Muscle of back (tissue), 11 donors: ENCODE results near the gene DNAJB5. TPM values are rescaled to one million over a fixed set of nuclear protein-coding genes. Genes with fewer than 3 reads are reported as not detected.

Source experiments
- DNase-seq, 3 donors: peaks; one replicate each; pipeline versions ENCODE4 v3.0.0 to v3.0.0-alpha.2; 2013
- polyA plus RNA-seq, 10 donors: library from polyadenylated mRNA; unstranded; fragments of 120-200 nt; gene quantifications; one replicate each; pipeline ENCODE4 v1.2.1, GENCODE V29; 2013; ENCODE audit not compliant: insufficient read length in 10 of 10

The DNAJB5 gene
- polyA plus RNA-seq, 10 donors: 20.0 to 74.0 (median 38.8) TPM

- no peak for DNase-seq
Measured at GRCh38 chr9:34980181-34980761, 9.3 kb upstream of the DNAJB5 start.

DNA sequence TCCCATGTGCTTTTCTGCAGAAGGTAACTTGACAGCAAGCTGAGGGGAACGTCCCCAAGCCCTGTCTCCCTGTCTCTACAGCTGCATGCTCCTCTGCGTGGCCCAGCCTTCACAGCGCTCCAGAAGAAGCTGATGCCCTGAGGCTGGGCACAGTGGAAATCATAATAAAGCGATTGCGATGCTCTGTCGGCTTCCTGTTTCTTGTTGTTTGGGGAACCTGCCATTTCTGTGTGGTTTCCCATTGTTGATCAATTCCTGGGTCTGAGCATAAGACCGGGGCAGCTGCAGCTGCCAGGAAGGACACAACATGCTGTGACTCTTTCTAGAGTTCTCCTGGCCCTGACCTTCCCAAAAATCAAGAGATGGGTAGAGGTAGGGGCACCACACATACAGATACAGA, 7.2 kb upstream of the DNAJB5 start:
- DNase-seq: no peak

DNA sequence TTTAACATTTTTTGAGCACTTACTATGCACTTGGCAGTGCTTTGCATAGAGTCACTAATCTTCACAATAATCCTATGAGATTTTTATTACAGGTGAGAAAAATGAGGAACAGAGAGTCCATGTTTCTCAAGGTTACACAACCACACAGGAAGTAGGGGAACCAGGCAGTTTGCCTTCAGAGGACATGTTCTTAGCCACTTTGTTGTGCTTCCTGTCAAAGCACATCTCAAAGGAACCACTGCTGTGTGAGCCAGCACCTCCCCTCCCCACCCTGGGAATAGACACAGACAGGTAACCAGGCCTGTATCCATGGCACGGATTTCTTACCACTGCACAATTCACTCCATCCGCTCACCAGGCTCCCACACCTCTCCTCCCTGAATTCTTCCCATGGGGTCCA, 6.3 kb upstream of the DNAJB5 start:
- DNase-seq: no peak

- peak in 2 of 3 donors; percentile 56 to 69 for DNase-seq
Measured at GRCh38 chr9:34984049-34984448, 5.5 kb upstream of the DNAJB5 start.

DNA sequence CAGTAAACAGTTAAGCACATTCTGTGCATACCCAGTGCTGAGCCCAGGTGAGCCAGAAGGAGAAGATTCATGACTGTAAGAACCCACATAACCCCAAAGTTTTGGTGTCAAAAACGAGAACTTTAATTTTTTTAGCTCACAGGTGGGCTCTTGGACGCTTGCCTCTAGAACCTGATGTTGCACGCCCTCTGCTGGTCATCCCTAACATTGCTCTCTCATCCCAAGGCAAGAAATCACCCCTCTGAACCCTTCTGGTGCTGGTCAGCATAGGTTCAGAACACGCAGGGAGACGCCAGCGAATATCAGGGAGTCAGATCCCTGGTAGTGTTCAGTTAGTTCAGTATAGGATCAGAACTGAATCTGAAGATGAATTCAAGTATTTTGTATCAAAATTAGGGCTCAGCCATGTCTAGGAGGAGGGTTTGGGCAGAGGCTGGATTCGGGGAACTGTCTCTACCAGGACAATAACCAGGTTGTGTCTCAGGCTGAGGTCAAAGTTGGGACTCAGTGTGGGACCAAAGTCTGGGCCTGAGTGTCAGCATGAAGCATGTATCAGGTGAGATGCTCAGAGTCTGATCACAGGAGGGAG, 4.1 kb upstream of the DNAJB5 start:
- peak in 2 of 3 donors; percentile 38 to 48 for DNase-seq

DNA sequence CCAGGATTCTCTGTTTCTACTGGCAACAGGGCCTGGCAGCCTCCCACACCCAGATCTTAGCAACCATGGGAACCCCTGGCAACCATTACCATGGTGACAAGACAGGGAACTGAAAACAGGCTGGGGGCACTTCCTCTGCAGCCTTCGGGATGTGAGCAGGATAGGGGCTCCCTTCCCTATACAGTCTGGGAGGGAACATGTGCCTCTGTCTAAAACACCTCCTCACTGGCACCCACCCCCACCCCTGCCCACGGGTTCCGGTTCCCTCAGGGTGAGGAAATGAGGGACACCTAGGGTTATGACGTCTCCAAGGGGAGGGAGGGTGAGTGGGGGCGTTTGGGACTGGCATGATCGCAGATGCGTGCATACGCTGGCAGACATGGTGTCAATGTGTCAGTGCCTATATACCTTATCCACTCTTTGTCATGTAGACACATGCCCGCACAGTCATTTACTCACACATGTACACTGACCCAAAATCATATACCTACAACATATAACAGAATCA, 3.0 kb upstream of the DNAJB5 start:
- peak in 2 of 3 donors; percentile 27 to 43 for DNase-seq

- DNase-seq: peak in 1 of 3 donors; percentile 5
Measured at GRCh38 chr9:34987160-34987901, 2.2 kb upstream of the DNAJB5 start.

DNA sequence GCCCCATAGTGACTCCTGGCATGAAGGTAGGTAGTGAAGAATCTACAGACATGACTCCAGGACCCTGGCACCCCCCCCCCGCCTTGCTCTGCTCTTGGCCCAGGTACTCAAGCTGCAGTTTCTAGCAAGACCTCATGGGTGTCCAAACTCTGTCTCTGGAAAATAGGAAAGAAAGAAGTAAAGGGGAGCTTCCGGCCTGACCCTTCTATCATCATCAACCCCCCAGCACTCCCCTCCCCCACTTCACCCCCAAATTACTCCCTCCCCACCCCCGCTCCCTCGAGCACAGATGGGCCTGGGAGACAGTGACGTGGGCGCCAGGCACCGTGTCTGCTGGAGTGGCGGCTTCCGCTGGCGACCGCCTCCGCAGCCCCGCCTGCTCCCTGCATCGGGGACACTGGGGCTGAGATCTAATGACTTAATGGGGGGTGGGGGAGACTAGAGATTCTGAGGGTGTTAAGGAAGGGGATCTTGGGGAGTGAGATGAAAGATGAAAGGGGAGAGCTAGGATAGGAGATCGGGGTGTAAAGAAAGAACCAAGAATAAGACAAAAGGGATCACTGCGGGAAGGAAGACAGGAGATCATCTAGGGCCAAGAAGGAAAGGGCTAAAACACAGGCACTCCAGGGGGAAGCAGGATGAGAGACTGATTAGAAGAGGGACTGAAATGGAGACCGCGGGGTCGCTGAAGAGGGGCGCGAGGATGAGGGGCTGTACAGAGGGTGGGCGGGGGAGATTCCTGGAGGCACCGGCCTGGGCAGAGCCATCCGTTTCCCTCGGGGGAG, 1.1 kb upstream of the DNAJB5 start:
- peak in 1 of 3 donors; percentile 53 for DNase-seq

DNA sequence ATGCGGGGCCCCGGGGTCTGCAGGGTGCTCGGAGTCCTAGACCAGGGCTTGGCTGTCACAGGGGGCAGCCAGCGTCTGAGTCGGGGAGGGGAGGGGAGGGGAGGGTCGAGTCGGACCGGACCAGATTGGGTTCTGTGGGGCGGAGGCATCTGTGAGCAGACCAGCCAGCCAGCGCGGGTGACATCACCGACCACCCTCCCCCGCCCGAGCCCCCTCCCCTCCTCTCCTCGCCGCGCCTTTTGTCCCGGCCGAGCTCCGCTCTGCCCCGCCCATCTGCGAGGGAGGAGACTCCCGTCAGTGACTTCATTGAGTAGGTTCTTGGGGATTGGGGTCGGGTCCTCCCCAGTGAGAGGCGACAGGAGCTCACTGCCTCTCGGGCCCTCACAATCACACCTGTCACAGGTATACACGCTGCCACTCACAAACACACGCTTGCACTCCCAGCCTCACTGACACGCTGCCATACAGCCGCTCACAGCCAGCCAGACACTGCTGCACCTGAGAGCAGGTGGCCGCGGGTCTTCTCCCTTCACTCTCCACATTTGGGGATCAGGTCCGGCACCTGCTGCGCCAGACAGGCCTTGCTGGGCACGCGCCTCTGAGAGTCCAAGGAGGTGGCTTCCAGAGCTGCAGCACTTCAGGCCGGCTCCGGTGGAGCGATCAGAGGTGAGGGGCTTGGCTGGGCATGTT, 546 bp downstream of the DNAJB5 start:
- peak in 2 of 3 donors; percentile 73 to 80 for DNase-seq

- no peak for DNase-seq
Measured at GRCh38 chr9:34990908-34991606, 1.5 kb downstream of the DNAJB5 start.

GRCh38 chr9:34991607-34992375, 2.2 kb downstream of the DNAJB5 start:
- DNase-seq: peak in 1 of 3 donors; percentile 9

GRCh38 chr9:34992376-34992951, 2.9 kb downstream of the DNAJB5 start:
- peak; percentile 31 to 82 (median 53) for DNase-seq

DNA sequence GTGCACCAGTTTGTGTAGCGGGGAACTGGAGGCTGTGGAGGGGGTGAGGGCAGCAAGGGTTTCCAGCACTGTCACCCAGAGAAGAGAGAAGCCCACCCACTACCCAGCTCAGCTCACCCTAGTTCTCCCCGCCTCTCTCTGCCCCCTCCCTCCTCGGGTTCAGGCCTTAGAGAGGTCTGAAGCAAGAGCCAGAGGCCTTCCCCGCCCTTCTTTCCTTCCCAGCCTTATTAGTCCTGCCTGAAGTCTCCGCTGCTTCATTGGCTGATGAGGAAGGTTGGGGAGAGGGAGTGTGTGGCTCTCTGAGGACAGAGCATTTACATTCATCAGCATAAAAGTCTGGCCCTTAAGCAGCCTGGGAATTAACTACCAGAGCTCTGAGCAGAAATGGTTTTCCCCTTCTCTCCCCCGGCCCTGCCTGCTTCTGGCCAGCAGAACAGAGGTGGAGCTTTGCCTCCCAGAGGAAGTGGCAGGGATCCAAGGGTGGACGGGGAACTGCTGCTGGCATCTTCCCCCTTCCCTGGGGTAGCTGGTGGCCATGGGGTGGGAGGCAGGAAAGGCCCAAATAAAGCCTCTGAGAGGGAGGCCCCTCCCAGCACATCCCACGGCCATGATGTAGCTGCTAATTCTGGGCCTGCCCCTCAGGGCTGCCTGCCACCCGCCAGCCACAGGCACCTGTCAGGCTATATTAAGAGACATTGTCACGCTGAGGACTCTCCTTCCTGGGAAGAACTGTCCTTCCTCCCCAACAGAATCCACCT, 4.1 kb downstream of the DNAJB5 start:
- peak; percentile 75 to 83 (median 76) for DNase-seq

GRCh38 chr9:34994260-34994899, 4.8 kb downstream of the DNAJB5 start:
- DNase-seq: peak in 2 of 3 donors; percentile 29 to 59

GRCh38 chr9:34994900-34995669, 5.5 kb downstream of the DNAJB5 start:
- DNase-seq: peak in 1 of 3 donors; percentile 15

- DNase-seq: no peak
Measured at GRCh38 chr9:34995670-34996060, 6.1 kb downstream of the DNAJB5 start.

DNA sequence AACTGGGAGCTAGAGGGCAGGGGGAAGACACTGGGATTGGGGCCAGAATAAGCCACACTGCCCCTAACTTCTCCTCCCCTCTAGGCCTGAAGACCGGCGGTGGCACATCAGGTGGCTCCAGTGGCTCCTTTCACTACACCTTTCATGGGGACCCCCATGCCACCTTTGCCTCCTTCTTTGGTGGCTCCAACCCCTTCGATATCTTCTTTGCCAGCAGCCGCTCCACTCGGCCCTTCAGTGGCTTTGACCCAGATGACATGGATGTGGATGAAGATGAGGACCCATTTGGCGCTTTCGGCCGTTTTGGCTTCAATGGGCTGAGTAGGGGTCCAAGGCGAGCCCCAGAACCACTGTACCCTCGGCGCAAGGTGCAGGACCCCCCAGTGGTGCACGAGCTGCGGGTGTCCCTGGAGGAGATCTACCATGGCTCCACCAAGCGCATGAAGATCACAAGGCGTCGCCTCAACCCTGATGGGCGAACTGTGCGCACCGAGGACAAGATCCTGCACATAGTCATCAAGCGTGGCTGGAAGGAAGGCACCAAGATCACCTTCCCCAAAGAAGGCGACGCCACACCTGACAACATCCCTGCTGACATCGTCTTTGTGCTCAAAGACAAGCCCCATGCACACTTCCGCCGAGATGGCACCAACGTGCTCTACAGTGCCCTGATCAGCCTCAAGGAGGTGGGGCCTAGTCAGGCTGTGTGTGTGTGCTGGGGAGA, 6.8 kb downstream of the DNAJB5 start:
- DNase-seq: no peak
